WTC11 (cell line): ENCODE measurements around the gene LMO2. TPM values are rescaled to one million over a fixed set of nuclear protein-coding genes. Genes with fewer than 3 reads are reported as not detected.

Source experiments
- ATAC-seq: fragments of 200-7000 bp; cut with Tn5 transposase; 2 replicates; pipeline ENCODE4 v1.10.0; 2021; ENCODE audit warnings: mild to moderate bottlenecking, moderate library complexity
- CTCF ChIA-PET: fragments of 300-600 bp; sonication (Branson Sonifier 250); formaldehyde crosslinking; loops from one replicate; lab custom pipeline; 2021; ENCODE audit warnings: antibody characterized with exemption; lab: Charles Lee
- POLR2A ChIA-PET: fragments of 350-600 bp; sonication (Branson Sonifier 250); formaldehyde crosslinking; loops from one replicate; lab custom pipeline; 2021; ENCODE audit warnings: antibody characterized with exemption; lab: Charles Lee
- DNase-seq: peaks from one replicate; pipeline ENCODE4 v3.0.0; 2021; ENCODE audit warnings: low spot score
- H3K27ac Mint-ChIP-seq: 2 replicates; pipeline ENCODE4 v1.8.0; 2021; ENCODE audit warnings: mixed read lengths
- H3K27me3 Mint-ChIP-seq: 2 replicates; pipeline ENCODE4 v1.8.0; 2021; ENCODE audit warnings: low read depth, mild to moderate bottlenecking, moderate library complexity, mixed read lengths
- H3K36me3 Mint-ChIP-seq: 2 replicates; pipeline ENCODE4 v1.8.0; 2021; ENCODE audit warnings: mixed read lengths
- H3K4me1 Mint-ChIP-seq: 2 replicates; pipeline ENCODE4 v1.8.0; 2022; ENCODE audit warnings: mixed read lengths
- H3K4me3 Mint-ChIP-seq: 2 replicates; pipeline ENCODE4 v1.8.0; 2021; ENCODE audit warnings: mild to moderate bottlenecking, moderate library complexity, mixed read lengths
- H3K9me3 Mint-ChIP-seq: 2 replicates; pipeline ENCODE4 v1.8.0; 2021; ENCODE audit warnings: mixed read lengths
- CREB1 ChIP-seq: sonication (generic); formaldehyde crosslinking; IDR thresholded peaks from 2 replicates; pipeline ENCODE4 v1.8.0; 2023; ENCODE audit warnings: mild to moderate bottlenecking, missing genetic modification reagents
- ELF4 ChIP-seq: sonication (generic); formaldehyde crosslinking; IDR thresholded peaks from 2 replicates; pipeline ENCODE4 v1.8.1; 2022; ENCODE audit warnings: low read depth, mild to moderate bottlenecking, moderate library complexity, missing genetic modification reagents
- EMX1 ChIP-seq: fragments of 250-450 bp; sonication (Bioruptor Pico); IDR thresholded peaks from 2 replicates; pipeline ENCODE4 v1.8.0; 2021; ENCODE audit warnings: mild to moderate bottlenecking
- GTF2I ChIP-seq: fragments of 250-450 bp; sonication (Bioruptor Pico); conservative IDR thresholded peaks from 2 replicates; pipeline ENCODE4 v1.4.0; 2021; ENCODE audit warnings: mild to moderate bottlenecking
- NFYB ChIP-seq: sonication (generic); formaldehyde crosslinking; conservative IDR thresholded peaks from 2 replicates; pipeline ENCODE4 v1.8.0; 2022; ENCODE audit warnings: low read depth, missing genetic modification reagents
- NR3C1 ChIP-seq: sonication (generic); formaldehyde crosslinking; conservative IDR thresholded peaks from 2 replicates; pipeline ENCODE4 v1.8.1; 2023; ENCODE audit warnings: low read depth, mild to moderate bottlenecking, missing genetic modification reagents
- RELA ChIP-seq: sonication (generic); formaldehyde crosslinking; IDR thresholded peaks from 2 replicates; pipeline ENCODE4 v1.8.1; 2022; ENCODE audit warnings: missing genetic modification reagents, mild to moderate bottlenecking, borderline replicate concordance
- SP1 ChIP-seq: sonication (generic); formaldehyde crosslinking; conservative IDR thresholded peaks from 2 replicates; pipeline ENCODE4 v1.8.1; 2022; ENCODE audit warnings: missing genetic modification reagents
- TEAD1 ChIP-seq: sonication (generic); formaldehyde crosslinking; IDR thresholded peaks from 2 replicates; pipeline ENCODE4 v1.8.0; 2022; ENCODE audit warnings: mild to moderate bottlenecking, missing genetic modification reagents
- ZNF317 ChIP-seq: sonication (generic); formaldehyde crosslinking; IDR thresholded peaks from 2 replicates; pipeline ENCODE4 v1.8.1; 2023; ENCODE audit warnings: low read depth, mild to moderate bottlenecking, moderate library complexity, missing genetic modification reagents, borderline replicate concordance
- ZNF423 ChIP-seq: fragments of 250-450 bp; sonication (Bioruptor Pico); IDR thresholded peaks from 2 replicates; pipeline ENCODE4 v2.1.2; 2022; ENCODE audit warnings: mild to moderate bottlenecking, moderate library complexity
- total RNA-seq: library from RNA; stranded (reverse); gene quantifications from 3 replicates; pipeline ENCODE4 v1.2.3, GENCODE V29; 2021
- TF ChIP-seq, protein P1 (sequence below): fragments of 250-450 bp; sonication (Bioruptor Pico); IDR thresholded peaks from 2 replicates; pipeline ENCODE4 v2.1.2; 2022; ENCODE audit warnings: mild to moderate bottlenecking, moderate library complexity
- TF ChIP-seq, protein P2 (sequence below): fragments of 250-450 bp; sonication (Bioruptor Pico); conservative IDR thresholded peaks from 2 replicates; pipeline ENCODE4 v1.9.0; 2021; ENCODE audit warnings: mild to moderate bottlenecking
- TF ChIP-seq, protein P3 (sequence below): sonication (generic); formaldehyde crosslinking; IDR thresholded peaks from 2 replicates; pipeline ENCODE4 v1.8.1; 2023; ENCODE audit warnings: mild to moderate bottlenecking, moderate library complexity, missing genetic modification reagents
- TF ChIP-seq, protein P4 (sequence below): fragments of 200-600 bp; IDR thresholded peaks from 2 replicates; pipeline ENCODE4 v1.8.0; 2022; ENCODE audit warnings: antibody characterized with exemption
- TF ChIP-seq, protein P5 (sequence below): sonication (generic); formaldehyde crosslinking; IDR thresholded peaks from 2 replicates; pipeline ENCODE4 v1.8.0; 2022; ENCODE audit warnings: mild to moderate bottlenecking, missing genetic modification reagents

LMO2 gene
- total RNA-seq, 1 experiment from 2014 or later, result 3.4 TPM

DNA sequence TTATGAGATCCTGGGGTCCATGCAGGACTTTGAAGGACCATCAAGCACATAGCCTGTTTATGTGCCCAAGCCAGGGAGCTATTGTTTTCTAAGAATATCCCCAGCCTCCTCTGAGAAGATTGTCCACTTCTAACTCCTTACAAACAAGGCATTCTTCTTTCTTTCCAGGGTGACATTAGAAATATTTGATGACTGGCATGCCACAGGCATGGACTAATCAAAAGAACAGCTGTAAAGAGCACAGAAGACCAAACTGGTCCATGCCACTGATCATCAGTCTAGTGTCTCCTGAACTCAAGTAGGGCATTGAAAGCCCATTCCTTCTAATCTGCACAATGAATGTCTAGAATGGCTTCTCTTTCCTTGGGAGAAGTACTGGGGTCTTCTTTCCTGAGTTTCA, 24.9 kb upstream of the LMO2 start:
- H3K27me3 Mint-ChIP-seq, result no peaks in the 10 kb centered on the region; the same call in 1 of the 2 replicates
- H3K4me1 Mint-ChIP-seq, result peaks cover 11% of the 10 kb centered on the region
- ChIA-PET CTCF (no interaction called here), POLR2A (no interaction called here)
- H3K27ac Mint-ChIP-seq, result no peak overlapping the region
- peaks cover 14% of the 10 kb centered on the region for H3K9me3 Mint-ChIP-seq
- ATAC-seq (no peak), DNase-seq (no peak)
- H3K36me3 Mint-ChIP-seq, result peaks cover 9% of the 10 kb centered on the region
- no peak overlapping the region for H3K4me3 Mint-ChIP-seq
- TF ChIP-seq, protein P1, sequence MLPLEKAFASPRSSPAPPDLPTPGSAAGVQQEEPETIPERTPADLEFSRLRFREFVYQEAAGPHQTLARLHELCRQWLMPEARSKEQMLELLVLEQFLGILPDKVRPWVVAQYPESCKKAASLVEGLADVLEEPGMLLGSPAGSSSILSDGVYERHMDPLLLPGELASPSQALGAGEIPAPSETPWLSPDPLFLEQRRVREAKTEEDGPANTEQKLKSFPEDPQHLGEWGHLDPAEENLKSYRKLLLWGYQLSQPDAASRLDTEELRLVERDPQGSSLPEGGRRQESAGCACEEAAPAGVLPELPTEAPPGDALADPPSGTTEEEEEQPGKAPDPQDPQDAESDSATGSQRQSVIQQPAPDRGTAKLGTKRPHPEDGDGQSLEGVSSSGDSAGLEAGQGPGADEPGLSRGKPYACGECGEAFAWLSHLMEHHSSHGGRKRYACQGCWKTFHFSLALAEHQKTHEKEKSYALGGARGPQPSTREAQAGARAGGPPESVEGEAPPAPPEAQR (CRISPR knock-in tag), result no peak
- no peak for TF ChIP-seq ZNF317 (CRISPR knock-in tag)
- TF ChIP-seq, protein P2, sequence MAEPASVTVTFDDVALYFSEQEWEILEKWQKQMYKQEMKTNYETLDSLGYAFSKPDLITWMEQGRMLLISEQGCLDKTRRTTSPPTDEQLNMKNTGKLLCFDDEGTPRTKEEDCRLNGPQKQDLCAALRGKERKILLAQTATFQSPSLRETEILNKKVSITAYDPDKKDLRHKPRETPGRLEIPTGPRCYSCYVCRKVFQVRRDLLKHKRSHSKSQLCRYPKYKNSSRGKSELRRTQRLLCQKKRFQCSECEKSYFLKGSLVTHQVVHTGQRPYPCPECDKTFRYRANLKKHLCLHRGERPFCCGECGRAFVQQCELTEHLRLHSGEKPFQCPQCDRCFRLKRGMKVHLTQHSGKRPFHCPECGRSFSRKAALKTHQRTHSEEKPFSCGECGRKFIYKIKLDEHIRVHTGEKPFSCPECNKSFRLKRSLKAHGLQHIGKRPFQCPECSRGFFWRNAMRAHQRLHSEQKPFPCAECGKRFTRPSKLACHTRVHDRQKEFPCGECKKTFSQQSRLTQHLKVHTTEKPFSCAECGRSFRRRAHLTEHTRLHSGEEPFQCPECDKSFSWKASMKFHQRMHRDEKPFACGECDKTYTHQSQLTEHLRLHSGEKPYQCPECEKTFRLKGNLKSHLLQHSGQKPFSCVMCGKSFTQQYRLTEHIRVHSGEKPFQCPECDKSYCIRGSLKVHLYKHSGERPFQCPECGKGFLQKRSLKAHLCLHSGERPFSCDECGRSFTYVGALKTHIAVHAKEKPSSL (CRISPR knock-in tag), result no peak
- TF ChIP-seq SP1 (CRISPR knock-in tag), result no peak
- TF ChIP-seq EMX1 (CRISPR knock-in tag), result no peak
- TF ChIP-seq CREB1 (CRISPR knock-in tag), result no peak
- no peak for TF ChIP-seq RELA (CRISPR knock-in tag)
- TF ChIP-seq, protein P3, sequence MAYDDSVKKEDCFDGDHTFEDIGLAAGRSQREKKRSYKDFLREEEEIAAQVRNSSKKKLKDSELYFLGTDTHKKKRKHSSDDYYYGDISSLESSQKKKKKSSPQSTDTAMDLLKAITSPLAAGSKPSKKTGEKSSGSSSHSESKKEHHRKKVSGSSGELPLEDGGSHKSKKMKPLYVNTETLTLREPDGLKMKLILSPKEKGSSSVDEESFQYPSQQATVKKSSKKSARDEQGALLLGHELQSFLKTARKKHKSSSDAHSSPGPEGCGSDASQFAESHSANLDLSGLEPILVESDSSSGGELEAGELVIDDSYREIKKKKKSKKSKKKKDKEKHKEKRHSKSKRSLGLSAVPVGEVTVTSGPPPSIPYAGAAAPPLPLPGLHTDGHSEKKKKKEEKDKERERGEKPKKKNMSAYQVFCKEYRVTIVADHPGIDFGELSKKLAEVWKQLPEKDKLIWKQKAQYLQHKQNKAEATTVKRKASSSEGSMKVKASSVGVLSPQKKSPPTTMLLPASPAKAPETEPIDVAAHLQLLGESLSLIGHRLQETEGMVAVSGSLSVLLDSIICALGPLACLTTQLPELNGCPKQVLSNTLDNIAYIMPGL, result no peak

DNA sequence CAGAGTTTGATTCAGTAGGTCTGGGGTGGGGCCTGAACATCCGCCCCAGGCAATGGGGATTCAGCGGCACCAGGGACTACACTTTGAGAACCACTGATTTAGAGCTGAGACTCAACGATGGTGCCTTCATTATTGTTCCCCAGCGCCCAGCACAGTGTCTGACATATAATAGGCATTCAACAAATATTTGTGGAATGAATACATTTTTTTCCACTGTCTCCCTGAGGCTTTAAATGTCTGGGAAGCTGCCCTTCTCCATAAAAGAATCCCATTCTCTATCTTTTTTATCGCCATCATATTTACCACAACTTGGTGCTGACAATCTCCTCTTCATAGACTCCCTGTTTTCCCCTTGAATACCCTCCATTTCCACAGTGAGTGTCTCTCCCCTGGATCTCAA, 23.6 kb upstream of the LMO2 start:
- H3K4me1 Mint-ChIP-seq, result peaks cover 16% of the 10 kb centered on the region
- H3K4me3 Mint-ChIP-seq, result no peak overlapping the region
- CTCF ChIA-PET, result no interaction called here
- no peak for ATAC-seq
- TF ChIP-seq NFYB (CRISPR knock-in tag) (no peak), ELF4 (CRISPR knock-in tag) (no peak), TEAD1 (CRISPR knock-in tag) (no peak), ZNF423 (CRISPR knock-in tag) (no peak), NR3C1 (CRISPR knock-in tag) (no peak)
- TF ChIP-seq, protein P4, sequence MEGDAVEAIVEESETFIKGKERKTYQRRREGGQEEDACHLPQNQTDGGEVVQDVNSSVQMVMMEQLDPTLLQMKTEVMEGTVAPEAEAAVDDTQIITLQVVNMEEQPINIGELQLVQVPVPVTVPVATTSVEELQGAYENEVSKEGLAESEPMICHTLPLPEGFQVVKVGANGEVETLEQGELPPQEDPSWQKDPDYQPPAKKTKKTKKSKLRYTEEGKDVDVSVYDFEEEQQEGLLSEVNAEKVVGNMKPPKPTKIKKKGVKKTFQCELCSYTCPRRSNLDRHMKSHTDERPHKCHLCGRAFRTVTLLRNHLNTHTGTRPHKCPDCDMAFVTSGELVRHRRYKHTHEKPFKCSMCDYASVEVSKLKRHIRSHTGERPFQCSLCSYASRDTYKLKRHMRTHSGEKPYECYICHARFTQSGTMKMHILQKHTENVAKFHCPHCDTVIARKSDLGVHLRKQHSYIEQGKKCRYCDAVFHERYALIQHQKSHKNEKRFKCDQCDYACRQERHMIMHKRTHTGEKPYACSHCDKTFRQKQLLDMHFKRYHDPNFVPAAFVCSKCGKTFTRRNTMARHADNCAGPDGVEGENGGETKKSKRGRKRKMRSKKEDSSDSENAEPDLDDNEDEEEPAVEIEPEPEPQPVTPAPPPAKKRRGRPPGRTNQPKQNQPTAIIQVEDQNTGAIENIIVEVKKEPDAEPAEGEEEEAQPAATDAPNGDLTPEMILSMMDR, result no peak
- DNase-seq, result no peak
- POLR2A ChIA-PET, result no interaction called here
- peaks cover 14% of the 10 kb centered on the region for H3K9me3 Mint-ChIP-seq
- H3K36me3 Mint-ChIP-seq, result peaks cover 9% of the 10 kb centered on the region
- no peaks in the 10 kb centered on the region; the same call in 1 of the 2 replicates for H3K27me3 Mint-ChIP-seq
- no peak overlapping the region for H3K27ac Mint-ChIP-seq

DNA sequence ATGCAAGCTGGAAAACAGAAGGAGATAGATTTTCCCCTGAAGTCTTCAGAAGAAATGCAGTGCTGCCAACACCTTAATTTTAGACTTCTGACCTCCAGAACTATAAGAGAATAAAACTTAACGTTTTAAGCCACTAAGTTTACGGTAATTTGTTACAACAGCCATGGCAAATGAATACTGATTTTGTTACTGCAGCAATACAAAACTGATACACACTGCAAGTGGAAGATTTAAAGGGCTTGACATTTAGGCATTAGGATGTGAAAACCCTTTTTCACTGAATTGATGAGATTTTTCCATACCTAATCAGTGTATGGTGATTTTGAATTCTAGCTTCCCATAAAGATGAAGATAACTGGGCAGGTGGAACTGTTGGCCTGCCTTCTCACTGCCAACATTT, 22.1 kb upstream of the LMO2 start:
- Mint-ChIP-seq H3K4me1 (peaks cover 16% of the 10 kb centered on the region), H3K36me3 (peaks cover 9% of the 10 kb centered on the region), H3K4me3 (no peak overlapping the region), H3K27ac (no peak overlapping the region), H3K9me3 (peaks cover 14% of the 10 kb centered on the region), H3K27me3 (no peaks in the 10 kb centered on the region; the same call in none of the 2 replicates)
- ChIA-PET POLR2A (no interaction called here), CTCF (no interaction called here)
- TF ChIP-seq GTF2I (CRISPR knock-in tag), result no peak
- TF ChIP-seq, protein P5, sequence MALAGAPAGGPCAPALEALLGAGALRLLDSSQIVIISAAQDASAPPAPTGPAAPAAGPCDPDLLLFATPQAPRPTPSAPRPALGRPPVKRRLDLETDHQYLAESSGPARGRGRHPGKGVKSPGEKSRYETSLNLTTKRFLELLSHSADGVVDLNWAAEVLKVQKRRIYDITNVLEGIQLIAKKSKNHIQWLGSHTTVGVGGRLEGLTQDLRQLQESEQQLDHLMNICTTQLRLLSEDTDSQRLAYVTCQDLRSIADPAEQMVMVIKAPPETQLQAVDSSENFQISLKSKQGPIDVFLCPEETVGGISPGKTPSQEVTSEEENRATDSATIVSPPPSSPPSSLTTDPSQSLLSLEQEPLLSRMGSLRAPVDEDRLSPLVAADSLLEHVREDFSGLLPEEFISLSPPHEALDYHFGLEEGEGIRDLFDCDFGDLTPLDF (CRISPR knock-in tag), result no peak
- ATAC-seq (no peak), DNase-seq (no peak)
